Measurements from ENCODE around the gene MRAP.
"Not testable (repeated sequence)": the region's sequence is repeated elsewhere in the genome, so short reads cannot be mapped to it uniquely, and the experiment has no call there.

The MRAP gene

GRCh38 chr21:32297449-32297848, 1.2 kb upstream of the MRAP start:
- H3K4me3 ChIP-seq (ENCODE audit: low read depth, low read length): no peak overlapping the region
- DNase-seq (ENCODE audit: low read depth): no peak

GRCh38 chr21:32298148-32298559, 501 bp upstream of the MRAP start:
- no peak overlapping the region for H3K4me3 ChIP-seq (ENCODE audit: low read depth, low read length)
- no peak for DNase-seq (ENCODE audit: low read depth)

- no peak for DNase-seq (ENCODE audit: low read depth)
- H3K4me3 ChIP-seq (ENCODE audit: low read depth, low read length): no peak overlapping the region
Observed at GRCh38 chr21:32299695-32300094, 1.0 kb downstream of the MRAP start.

GRCh38 chr21:32300117-32300681, 1.5 kb downstream of the MRAP start:
- no peak for DNase-seq (ENCODE audit: low read depth)
- H3K4me3 ChIP-seq (ENCODE audit: low read depth, low read length): no peak overlapping the region

GRCh38 chr21:32301596-32301995, 2.9 kb downstream of the MRAP start:
- no peak for DNase-seq (ENCODE audit: low read depth)
- H3K4me3 ChIP-seq (ENCODE audit: low read depth, low read length): no peak overlapping the region

- DNase-seq (ENCODE audit: low read depth): no peak
- H3K4me3 ChIP-seq (ENCODE audit: low read depth, low read length): no peak overlapping the region
Observed at GRCh38 chr21:32302560-32302959, 3.9 kb downstream of the MRAP start.

GRCh38 chr21:32303385-32303784, 4.7 kb downstream of the MRAP start:
- no peak overlapping the region for H3K4me3 ChIP-seq (ENCODE audit: low read depth, low read length)
- DNase-seq (ENCODE audit: low read depth): no peak

GRCh38 chr21:32304998-32305397, 6.3 kb downstream of the MRAP start:
- no peak for DNase-seq (ENCODE audit: low read depth)
- H3K4me3 ChIP-seq (ENCODE audit: low read depth, low read length): no peak overlapping the region

- DNase-seq (ENCODE audit: low read depth): no peak
- no peak overlapping the region for H3K4me3 ChIP-seq (ENCODE audit: low read depth, low read length)
Observed at GRCh38 chr21:32306021-32306780, 7.5 kb downstream of the MRAP start.

GRCh38 chr21:32307706-32308105, 9.1 kb downstream of the MRAP start:
- no peak for DNase-seq (ENCODE audit: low read depth)
- no peak overlapping the region for H3K4me3 ChIP-seq (ENCODE audit: low read depth, low read length)

GRCh38 chr21:32308696-32309095, 10.0 kb downstream of the MRAP start:
- no peak for DNase-seq (ENCODE audit: low read depth)
- no peak overlapping the region for H3K4me3 ChIP-seq (ENCODE audit: low read depth, low read length)

GRCh38 chr21:32309906-32310460, 11.3 kb downstream of the MRAP start:
- no peak overlapping the region for H3K4me3 ChIP-seq (ENCODE audit: low read depth, low read length)
- no peak for DNase-seq (ENCODE audit: low read depth)

- not testable (repeated sequence) for H3K4me3 ChIP-seq (ENCODE audit: low read depth, low read length); DNase-seq (ENCODE audit: low read depth)
Observed at GRCh38 chr21:32310976-32311375, 12.3 kb downstream of the MRAP start.

GRCh38 chr21:32311621-32312020, 13.0 kb downstream of the MRAP start:
- H3K4me3 ChIP-seq (ENCODE audit: low read depth, low read length): no peak overlapping the region
- DNase-seq (ENCODE audit: low read depth): no peak

- DNase-seq (ENCODE audit: low read depth): no peak
- H3K4me3 ChIP-seq (ENCODE audit: low read depth, low read length): no peak overlapping the region
Observed at GRCh38 chr21:32312326-32312725, 13.7 kb downstream of the MRAP start.

- no peak overlapping the region for H3K4me3 ChIP-seq (ENCODE audit: low read depth, low read length)
- no peak for DNase-seq (ENCODE audit: low read depth)
Observed at GRCh38 chr21:32312976-32313375, 14.3 kb downstream of the MRAP start.

GRCh38 chr21:32314806-32315205, 16.2 kb downstream of the MRAP start:
- H3K4me3 ChIP-seq (ENCODE audit: low read depth, low read length): no peak overlapping the region
- DNase-seq (ENCODE audit: low read depth): no peak

- DNase-seq (ENCODE audit: low read depth): no peak
- no peak overlapping the region for H3K4me3 ChIP-seq (ENCODE audit: low read depth, low read length)
Observed at GRCh38 chr21:32315511-32316281, 17.0 kb downstream of the MRAP start.

- no peak overlapping the region for H3K4me3 ChIP-seq (ENCODE audit: low read depth, low read length)
- DNase-seq (ENCODE audit: low read depth): no peak
Observed at GRCh38 chr21:32316361-32317215, 17.9 kb downstream of the MRAP start.
